HG03108 (cell line): ENCODE data around the gene RCN1.
A peak's percentile ranks its signal among the peaks of the same experiment; 100 is the strongest.
"Not testable (repeated sequence)": the region's sequence is repeated elsewhere in the genome, so short reads cannot be mapped to it uniquely, and the experiment has no call there.

Source experiments
- ATAC-seq: cut with Tn5 transposase; IDR thresholded peaks from one replicate; pipeline ENCODE4 v1.9.1; 2021; ENCODE audit warnings: moderate library complexity; ENCODE audit not compliant: unreplicated experiment

The RCN1 gene

GRCh38 chr11:32073644-32074026, 17.2 kb upstream of the RCN1 start:
- no peak for ATAC-seq

DNA sequence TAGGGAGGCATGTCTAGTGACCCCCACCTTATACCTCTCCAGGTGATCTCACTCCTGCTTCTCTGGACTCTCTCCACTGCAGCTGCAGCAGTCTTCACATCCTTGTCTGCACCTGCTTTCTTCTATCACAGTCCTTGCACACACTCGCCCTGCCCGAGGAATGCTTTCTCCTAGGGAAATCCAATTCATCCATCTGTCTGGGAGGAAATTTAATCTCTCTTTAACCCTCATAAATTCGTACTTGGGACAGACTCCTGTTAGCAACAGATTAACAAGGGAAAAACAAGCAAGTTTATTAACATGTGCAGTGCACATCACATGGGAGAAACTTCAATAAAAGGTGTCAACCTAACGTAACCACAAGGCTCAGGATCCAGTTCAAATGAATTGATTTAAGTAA, 11.3 kb upstream of the RCN1 start:
- ATAC-seq, result no peak

GRCh38 chr11:32080361-32080980, 10.4 kb upstream of the RCN1 start:
- ATAC-seq, result no peak

DNA sequence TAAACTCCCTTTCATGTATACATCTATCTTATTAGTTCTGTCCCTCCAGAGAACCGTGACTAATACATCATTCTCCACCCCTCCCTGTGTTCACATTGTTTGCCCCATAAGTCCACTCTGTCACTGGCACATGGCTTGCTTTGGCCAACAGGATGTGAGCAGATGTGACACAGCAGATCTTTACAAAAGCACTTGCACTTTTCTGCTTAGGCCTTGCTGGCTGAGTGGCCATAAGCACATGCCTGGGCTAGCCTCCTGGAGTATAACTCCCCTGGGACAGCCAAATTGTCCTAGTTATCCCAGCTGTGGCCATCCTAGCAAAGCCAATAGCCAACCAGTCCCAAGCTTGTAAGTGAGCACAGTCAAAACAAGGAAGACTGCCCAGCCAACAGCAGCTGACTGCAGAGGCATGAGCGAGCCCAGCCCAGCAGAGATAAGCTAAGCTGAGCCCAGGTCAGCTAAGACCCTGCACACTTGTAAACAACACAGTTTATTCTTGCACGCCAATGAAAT, 9.7 kb upstream of the RCN1 start:
- no peak for ATAC-seq

DNA sequence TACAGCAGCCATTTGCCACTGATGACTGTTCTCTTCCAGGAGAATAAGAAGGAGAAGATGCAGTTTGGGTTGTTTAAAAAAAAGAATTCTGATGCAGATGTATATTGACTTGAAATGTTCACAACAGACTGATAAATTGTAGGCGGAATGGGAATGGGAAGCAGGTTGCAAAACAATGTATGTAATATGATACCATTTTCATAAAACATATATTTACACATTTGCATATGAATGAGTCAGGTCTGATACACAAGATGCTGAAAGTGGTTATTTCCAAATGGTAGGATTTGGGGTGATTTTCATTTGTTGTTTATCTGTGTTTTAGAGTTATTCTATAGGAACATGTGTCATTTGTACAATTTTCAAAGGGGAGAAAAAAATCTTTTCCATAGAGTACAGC, 9.0 kb upstream of the RCN1 start:
- ATAC-seq, result no peak

GRCh38 chr11:32082346-32082986, 8.4 kb upstream of the RCN1 start:
- ATAC-seq, result no peak

DNA sequence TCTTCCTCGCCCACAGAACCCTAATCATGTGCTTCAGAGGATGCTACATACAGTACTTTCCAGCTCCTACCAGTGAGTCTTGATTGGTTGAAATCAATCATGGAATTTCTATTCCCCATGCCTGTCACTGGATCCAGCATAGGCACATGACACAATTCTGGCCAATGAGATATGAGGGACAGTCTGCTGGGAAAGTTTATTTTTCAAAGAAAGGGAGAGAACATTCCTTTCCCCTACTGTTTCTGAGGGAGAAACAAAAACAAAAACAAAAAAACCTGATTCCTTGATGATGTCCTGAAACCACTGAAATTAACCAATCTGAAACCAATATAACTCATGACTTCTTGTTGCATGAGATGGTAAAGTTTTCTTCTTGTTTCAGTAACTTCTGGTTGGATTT, 3.3 kb upstream of the RCN1 start:
- no peak for ATAC-seq

- no peak for ATAC-seq
These were observed 2.5 kb upstream of the RCN1 start for GRCh38 chr11:32088117-32088941.

DNA sequence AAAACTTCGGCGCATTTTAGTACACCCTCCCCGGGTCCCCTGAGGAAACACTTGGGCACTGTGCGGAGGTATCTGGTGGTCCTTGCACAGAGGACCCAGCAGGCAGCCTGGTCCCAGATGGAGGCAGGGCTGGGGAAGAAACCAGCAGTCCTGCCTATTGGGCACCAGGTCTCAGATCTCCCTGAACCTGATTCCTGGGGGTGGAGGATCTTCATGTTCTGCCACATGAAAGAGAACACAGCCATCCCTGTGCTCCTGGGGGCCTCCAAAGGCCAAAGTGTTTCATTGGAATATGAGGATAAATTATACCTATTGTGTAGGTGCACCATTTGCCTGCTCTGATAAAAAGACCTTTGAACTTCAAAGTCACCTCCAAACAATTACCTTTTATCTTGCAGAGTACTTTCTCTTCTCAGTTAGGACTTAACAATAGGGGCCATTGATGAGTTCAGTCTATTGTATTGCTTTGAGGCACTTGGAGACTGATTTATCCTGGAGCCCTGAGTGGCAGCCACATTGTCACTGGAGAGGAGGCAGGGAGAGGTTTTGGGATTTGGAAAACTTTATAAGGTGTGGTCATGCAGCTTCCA, 1.8 kb downstream of the RCN1 start:
- ATAC-seq, result no peak

GRCh38 chr11:32094923-32095322, 4.0 kb downstream of the RCN1 start:
- ATAC-seq, result no peak

DNA sequence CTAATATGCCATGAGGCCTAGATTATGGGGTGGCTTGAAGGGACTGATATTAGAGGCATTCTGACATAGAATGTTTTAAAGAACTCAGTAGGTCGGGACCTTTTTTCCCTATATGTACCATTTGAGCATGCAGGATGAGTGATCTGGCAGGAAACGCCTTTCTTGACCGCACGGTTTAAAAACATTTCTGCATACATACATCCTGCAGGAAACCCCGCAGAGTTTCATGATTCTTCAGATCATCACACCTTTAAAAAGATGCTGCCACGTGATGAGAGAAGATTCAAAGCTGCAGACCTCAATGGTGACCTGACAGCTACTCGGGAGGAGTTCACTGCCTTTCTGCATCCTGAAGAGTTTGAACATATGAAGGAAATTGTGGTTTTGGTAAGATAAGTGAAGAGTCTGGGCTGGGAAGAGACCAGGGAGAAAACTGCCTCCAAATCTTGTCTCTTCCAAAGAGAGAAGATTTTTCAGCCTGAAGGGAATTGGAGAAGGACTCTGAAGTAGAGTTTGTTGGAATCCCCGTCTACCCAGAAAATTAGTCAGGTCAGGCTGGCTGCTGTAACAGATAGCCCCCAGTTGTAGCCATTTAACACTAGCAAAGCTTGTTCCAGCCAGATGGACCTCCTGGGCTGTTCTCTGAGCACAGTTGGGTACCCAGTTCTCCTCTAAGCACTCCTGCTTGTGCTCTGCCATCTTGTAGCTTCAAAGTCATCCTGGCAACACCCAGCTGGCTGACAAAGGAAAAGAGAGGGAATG, 7.4 kb downstream of the RCN1 start:
- no peak for ATAC-seq

GRCh38 chr11:32099516-32099915, 8.6 kb downstream of the RCN1 start:
- no peak for ATAC-seq

DNA sequence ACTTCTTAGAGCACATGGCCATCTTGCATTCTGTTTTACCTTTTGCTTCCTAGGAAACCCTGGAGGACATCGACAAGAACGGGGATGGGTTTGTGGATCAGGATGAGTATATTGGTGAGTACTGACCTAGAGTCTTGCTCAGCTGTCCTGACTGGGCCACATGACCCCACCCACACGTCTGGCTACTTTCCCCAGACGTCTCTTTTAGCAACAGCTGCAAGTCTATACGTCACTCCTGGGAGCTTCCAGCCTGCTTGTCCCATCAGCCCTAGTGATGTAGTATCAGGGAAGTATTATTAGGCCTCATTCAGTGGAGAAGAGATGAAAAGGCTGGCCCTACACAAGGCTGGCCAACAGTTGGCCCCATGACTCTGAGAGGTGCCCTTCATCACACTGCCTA, 9.6 kb downstream of the RCN1 start:
- no peak for ATAC-seq

GRCh38 chr11:32101791-32102190, 10.9 kb downstream of the RCN1 start:
- no peak for ATAC-seq

DNA sequence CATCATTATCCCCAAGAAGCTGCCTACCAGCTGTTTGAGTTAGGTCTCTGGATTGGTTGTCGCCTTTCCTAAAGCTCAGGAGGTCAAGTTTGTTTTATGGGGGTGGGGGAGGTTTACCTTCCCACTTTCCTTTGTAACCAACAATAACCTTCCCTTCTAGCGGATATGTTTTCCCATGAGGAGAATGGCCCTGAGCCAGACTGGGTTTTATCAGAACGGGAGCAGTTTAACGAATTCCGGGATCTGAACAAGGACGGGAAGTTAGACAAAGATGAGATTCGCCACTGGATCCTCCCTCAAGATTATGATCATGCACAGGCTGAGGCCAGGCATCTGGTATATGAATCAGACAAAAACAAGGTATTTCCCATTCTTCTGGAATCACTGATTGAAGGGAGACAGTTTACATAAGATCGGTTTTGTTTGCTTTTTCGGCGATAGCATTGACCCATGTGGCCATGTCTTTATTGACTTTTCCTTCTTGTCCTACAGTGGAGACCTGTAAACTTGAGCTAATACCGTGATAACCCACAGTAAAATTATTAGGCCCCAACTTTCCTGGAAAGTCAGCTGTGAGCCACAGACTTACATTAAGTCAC, 12.3 kb downstream of the RCN1 start:
- not testable (repeated sequence) for ATAC-seq

DNA sequence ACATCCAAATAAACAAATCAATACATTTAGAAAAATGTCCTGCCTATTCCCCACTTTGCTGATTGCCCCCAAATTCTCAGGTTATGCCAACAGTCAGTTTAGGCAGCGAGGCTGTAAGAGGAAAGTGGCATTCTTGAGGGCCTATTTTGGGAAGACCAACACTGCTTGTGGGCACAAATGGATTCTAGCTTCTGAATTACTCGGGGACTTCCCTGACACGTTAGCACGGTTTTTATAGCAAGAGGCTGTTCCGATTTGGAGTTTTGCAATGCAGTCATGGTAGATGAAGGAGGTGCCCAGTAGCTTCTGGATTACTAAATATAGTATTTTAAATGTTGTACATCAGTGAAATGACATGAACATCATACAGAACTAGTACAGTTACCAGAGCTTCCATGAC, 13.1 kb downstream of the RCN1 start:
- no peak for ATAC-seq

DNA sequence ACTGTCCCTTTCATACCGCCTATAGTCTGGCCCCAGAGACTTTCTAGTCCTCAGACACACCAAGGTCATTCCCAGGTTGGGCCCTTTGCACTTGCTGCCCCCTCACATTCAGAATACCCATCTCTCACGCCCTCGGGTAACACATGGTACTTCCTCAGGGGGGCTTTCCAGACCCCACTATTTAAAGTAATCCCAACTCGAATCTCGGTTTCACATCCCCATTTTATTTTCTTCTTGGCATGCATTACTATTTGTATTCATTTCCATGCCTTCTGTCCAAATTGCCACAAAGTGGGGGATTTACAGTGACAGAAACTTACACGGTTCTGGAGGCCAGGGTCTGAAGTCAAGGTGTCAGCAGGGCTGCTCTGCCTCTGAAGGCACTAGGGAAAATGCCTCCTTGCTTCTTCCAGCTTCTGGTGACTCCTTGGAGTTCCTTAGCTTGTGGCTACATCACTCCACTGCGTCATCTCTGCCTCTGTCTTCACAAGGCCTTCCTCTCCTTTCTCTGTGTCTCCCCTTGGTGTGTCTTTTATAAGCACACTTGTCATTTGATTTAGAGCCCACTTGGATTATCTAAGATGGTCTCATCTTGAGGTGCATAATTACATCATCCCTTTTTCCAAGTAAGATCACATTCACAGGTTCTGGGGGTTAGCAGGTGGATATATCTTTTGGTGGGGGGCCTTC, 15.1 kb downstream of the RCN1 start:
- ATAC-seq, result peak; percentile 53

- ATAC-seq, result no peak
These were observed 16.8 kb downstream of the RCN1 start for GRCh38 chr11:32107647-32108046.

DNA sequence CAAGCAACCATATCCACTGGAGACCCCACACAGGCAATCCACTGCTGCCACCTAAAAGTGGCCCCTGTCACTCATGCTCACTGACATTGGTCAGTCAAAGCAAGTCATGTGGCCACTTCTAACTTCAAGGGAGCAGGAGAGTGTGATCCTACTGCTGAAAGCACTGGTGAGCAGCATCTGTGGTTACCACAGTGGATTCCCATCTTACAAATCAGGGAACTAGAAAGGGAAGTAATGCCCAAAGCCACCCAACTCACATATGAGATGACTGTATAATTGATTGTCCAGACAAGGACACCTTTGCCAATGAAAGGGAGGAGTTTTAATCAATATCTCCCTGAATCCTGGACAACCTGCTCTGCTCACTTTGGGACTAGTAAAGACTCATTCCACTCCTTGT, 17.7 kb downstream of the RCN1 start:
- ATAC-seq, result no peak

DNA sequence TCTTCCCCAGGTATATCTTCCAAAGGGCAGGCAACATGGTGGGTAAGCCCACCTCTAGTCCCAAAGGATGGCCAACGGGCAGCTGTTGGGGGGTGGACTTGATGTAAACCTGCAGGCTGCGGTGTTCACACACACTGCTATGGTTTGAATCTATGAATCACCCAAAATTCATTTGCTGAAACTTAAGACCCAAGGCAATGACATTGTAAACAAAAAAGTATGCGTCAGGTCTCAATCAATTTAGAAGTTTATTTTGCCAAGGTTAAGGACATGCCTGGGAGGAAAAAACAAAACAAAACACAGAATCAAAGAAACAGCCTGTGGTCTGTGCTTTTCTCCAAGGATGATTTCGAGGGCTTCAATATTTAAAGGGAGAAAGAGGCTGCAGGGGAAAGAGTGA, 18.3 kb downstream of the RCN1 start:
- no peak for ATAC-seq
